Pancreas (tissue), 10 donors: ENCODE measurements around the gene NUDT16L1. TPM values are rescaled to one million over a fixed set of nuclear protein-coding genes. Genes with fewer than 3 reads are reported as not detected.

Source experiments
- ATAC-seq, 4 donors: fragments of 200-7000 bp; cut with Tn5 transposase; one replicate each; pipeline versions ENCODE4 v1.8.0 to v1.9.1; 2020; ENCODE audit warnings: mild to moderate bottlenecking in 4 of 4, moderate library complexity in 4 of 4
- DNase-seq, 6 donors: peaks; one replicate each; pipeline ENCODE4 v3.0.0-alpha.2; 2020
- FAIRE-seq: peaks from 2 replicates; lab custom pipeline; 2012; peaks lifted over from hg19 to GRCh38; lab: Jason Lieb, UNC
- H3K27ac ChIP-seq, 4 donors: fragments of 200-600 bp; sonication (generic); 1 replicate in 3 of 4; 2 replicates in 1 of 4; pipeline versions ENCODE4 v1.5.0 to v1.8.0; 2020
- H3K27me3 ChIP-seq, 4 donors: fragments of 200-600 bp; one replicate each; pipeline ENCODE4 v1.8.0; 2021
- H3K36me3 ChIP-seq, 3 donors: fragments of 200-600 bp; sonication (generic) in 1 of 3; one replicate each; pipeline versions ENCODE4 v1.5.0 to v1.8.0; 2020 to 2021
- H3K4me1 ChIP-seq, 3 donors: fragments of 200-600 bp; one replicate each; pipeline ENCODE4 v1.8.0; 2021
- H3K4me3 ChIP-seq, 4 donors: fragments of 200-600 bp; sonication (generic) in 2 of 4; one replicate each; pipeline versions ENCODE4 v1.5.0 to v1.8.0; 2020 to 2021
- H3K9me3 ChIP-seq, 4 donors: fragments of 200-600 bp; one replicate each; pipeline ENCODE4 v1.8.0; 2021
- CTCF ChIP-seq, 4 donors: fragments of 200-600 bp; sonication (generic) in 3 of 4; IDR thresholded peaks; one replicate each; pipeline versions ENCODE4 v1.5.0 to v1.8.0; 2021; ENCODE audit warnings: antibody characterized with exemption in 4 of 4
- WGBS, 2 donors: extraction: QIAGEN DNeasy Blood & Tissue Kit; methylation state at CpG; one replicate each; pipeline ENCODE4 v1.1.7; 2013; 5-methylcytosine and 5-hydroxymethylcytosine counted together
- intact Hi-C, 3 donors: fragments of 100-400 bp; cut with DNase I; formaldehyde crosslinking; loops; one replicate each; pipeline versions ENCODE4 v1.11.1 to v1.14.2; 2022
- polyA plus RNA-seq, 2 donors: library from polyadenylated mRNA; stranded (reverse); fragments of 200-250 nt; gene quantifications; one replicate each; pipeline ENCODE4 v1.2.3, GENCODE V29; 2013
- total RNA-seq, 6 donors: library from RNA; stranded (reverse); fragmentation: NEBNext Ultra II Directional in 4 of 6; extraction: Animal tissue kit (Norgen Biotek cat#: 25700) in 4 of 6; gene quantifications; one replicate each; pipeline versions ENCODE4 v1.2.1 to v1.2.4, GENCODE V29; 2021 to 2023
- donor health status: healthy with polysubstance abuse.
- donor health status: DM: no; HTN: no; CAD: no; lungs with moderate emphysema.
- donor health status: DM: no; HTN: no; CAD: no.
- donor health status: control.
- donor health status: control.
- donor health status: Bipolar disorder and iron deficiency.
- donor health status: DM: yes; HTN: yes; CAD: no.
- donor health status: DM: no; HTN: no; CAD: no.
- donor health status: DM: no; HTN: no; CAD: no.
- donor health status: DM: yes; HTN: yes; CAD: no.

The NUDT16L1 gene
- total and polyA plus RNA-seq, 8 donors, result 7.0 to 32.3 (median 14.2) TPM

- no peaks in the 10 kb centered on the region for H3K4me1 ChIP-seq
- peak in 4 of 6 donors; percentile 43 to 85 (median 71) for DNase-seq
- H3K27me3 ChIP-seq, result no peaks in the 10 kb centered on the region
- peak overlapping the region in 1 of 4 donors; percentile 17 for H3K4me3 ChIP-seq
- TF ChIP-seq CTCF (IDR thresholded peaks at IDR 0.05), result no peak
- no peak for FAIRE-seq
- intact Hi-C loops, result no loop called here
- no peaks in the 10 kb centered on the region for H3K9me3 ChIP-seq
- peaks cover 0 to 37% (median 5%) of the 10 kb centered on the region in 3 donors for H3K36me3 ChIP-seq
- peak in 1 of 4 donors; percentile 9 for ATAC-seq
- peak overlapping the region in 3 of 4 donors; percentile 28 to 69 (median 53) for H3K27ac ChIP-seq
- WGBS, 2 donors, result 60 to 67% methylated on average over 20 of the region's 20 CpGs
These were observed 14.1 kb upstream of the NUDT16L1 start for GRCh38 chr16:4679156-4679849.

- TF ChIP-seq CTCF (IDR thresholded peaks at IDR 0.05), result no peak
- FAIRE-seq (no peak), ATAC-seq (peak in 3 of 4 donors; percentile 43 to 54 (median 51)), DNase-seq (peak in 5 of 6 donors; percentile 48 to 75 (median 59))
- intact Hi-C loops, result no loop called here
- Histone ChIP-seq H3K36me3 (peaks cover 0 to 39% (median 6%) of the 10 kb centered on the region in 3 donors), H3K27me3 (no peaks in the 10 kb centered on the region), H3K9me3 (no peaks in the 10 kb centered on the region), H3K4me1 (no peaks in the 10 kb centered on the region), H3K4me3 (peak overlapping the region in 1 of 4 donors; percentile 17), H3K27ac (peak overlapping the region in 3 of 4 donors; percentile 28 to 69 (median 53))
- 79 to 80% methylated on average over 47 of the region's 47 CpGs for WGBS, 2 donors
These were observed 13.3 kb upstream of the NUDT16L1 start for GRCh38 chr16:4679850-4680636.

- peaks cover 0 to 37% (median 6%) of the 10 kb centered on the region in 3 donors for H3K36me3 ChIP-seq
- peak in 3 of 6 donors; percentile 27 to 72 (median 55) for DNase-seq
- FAIRE-seq, result no peak
- TF ChIP-seq CTCF (IDR thresholded peaks at IDR 0.05), result no peak
- peak overlapping the region in 3 of 4 donors; percentile 28 to 69 (median 53) for H3K27ac ChIP-seq
- WGBS, 2 donors, result 88 to 89% methylated on average over 26 of the region's 26 CpGs
- no peak for ATAC-seq
- H3K9me3 ChIP-seq, result no peaks in the 10 kb centered on the region
- intact Hi-C loops, result no loop called here
- H3K27me3 ChIP-seq, result no peaks in the 10 kb centered on the region
- no peak overlapping the region for H3K4me3 ChIP-seq
- H3K4me1 ChIP-seq, result no peaks in the 10 kb centered on the region
These were observed 12.5 kb upstream of the NUDT16L1 start for GRCh38 chr16:4680673-4681470.

GRCh38 chr16:4681471-4682083 is 11.8 kb upstream of the NUDT16L1 start:
- Histone ChIP-seq H3K4me3 (no peak overlapping the region), H3K27ac (no peak overlapping the region), H3K27me3 (no peaks in the 10 kb centered on the region), H3K9me3 (no peaks in the 10 kb centered on the region), H3K4me1 (no peaks in the 10 kb centered on the region), H3K36me3 (peaks cover 0 to 35% (median 6%) of the 10 kb centered on the region in 3 donors)
- peak in 2 of 6 donors; percentile 33 to 48 for DNase-seq
- 95% methylated on average over 39 of the region's 39 CpGs for WGBS, 2 donors
- no peak for TF ChIP-seq CTCF (IDR thresholded peaks at IDR 0.05)
- no peak for FAIRE-seq
- intact Hi-C loops, result no loop called here
- no peak for ATAC-seq
